HepG2 (cell line): Measurements from ENCODE around the gene EDEM3. TPM values are rescaled to one million over a fixed set of nuclear protein-coding genes. Genes with fewer than 3 reads are reported as not detected.

Source experiments
- ATAC-seq: fragments of 200-7000 bp; cut with Tn5 transposase; 3 replicates; pipeline ENCODE4 v1.9.1; 2020; ENCODE audit warnings: mild to moderate bottlenecking, moderate library complexity
- BruUV-seq: library from RNA; stranded (reverse); fragments of 400-500 nt; replicated peaks from 2 replicates; lab custom pipeline; 2021; lab: Mats Ljungman, UMichigan
- CTCF ChIA-PET: fragments of 300-600 bp; formaldehyde crosslinking; extraction: SDS; loops from one replicate; lab custom pipeline; 2021; ENCODE audit warnings: low total read pairs, inconsistent platforms, low intra/inter-chr PET ratio; lab: Yijun Ruan, JAX
- POLR2A ChIA-PET: fragments of 350-600 bp; sonication (Branson Sonifier 250); formaldehyde crosslinking; loops from one replicate; lab custom pipeline; 2020; ENCODE audit warnings: antibody characterized with exemption, inconsistent platforms; lab: Yijun Ruan, JAX
- DNase-seq: peaks from one replicate; pipeline ENCODE4 v3.0.0-alpha.2; 2015; ENCODE audit warnings: low spot score
- FAIRE-seq: peaks from 3 replicates; lab custom pipeline; 2011; peaks lifted over from hg19 to GRCh38; lab: Jason Lieb, UNC
- H2AFZ ChIP-seq: one replicate; pipeline ENCODE4 v1.6.1; 2011; ENCODE audit warnings: low read length, inconsistent platforms
- H3K27ac ChIP-seq: fragments of 300-600 bp; 3 replicates; pipeline ENCODE4 v1.8.0; 2011; ENCODE audit warnings: mixed run types, mild to moderate bottlenecking, mixed read lengths, low read length, inconsistent platforms; ENCODE audit not compliant: insufficient read depth; ENCODE audit errors: extremely low read length
- H3K27me3 ChIP-seq, 2 experiments: fragments of 200-600 bp in 1 of 2; 2 replicates in 1 of 2; 3 replicates in 1 of 2; pipeline versions ENCODE4 v1.6.0 to v1.8.0; 2011; ENCODE audit warnings: low read length in 2 of 2, mild to moderate bottlenecking in 2 of 2, moderate library complexity in 2 of 2, inconsistent platforms in 1 of 2; ENCODE audit not compliant: insufficient read depth in 2 of 2, control insufficient read depth in 1 of 2
- H3K36me3 ChIP-seq, 2 experiments: fragments of 200-600 bp in 1 of 2; replicated peaks in 1 of 2; 2 replicates in 1 of 2; 3 replicates in 1 of 2; pipeline versions ENCODE4 v1.5.1 to v1.8.0; 2011; ENCODE audit warnings: low read length in 2 of 2, inconsistent platforms in 1 of 2; ENCODE audit not compliant: insufficient read depth in 2 of 2, control insufficient read depth in 1 of 2
- H3K4me1 ChIP-seq: 2 replicates; pipeline ENCODE4 v1.5.1; 2012; ENCODE audit warnings: low read length, inconsistent platforms; ENCODE audit not compliant: insufficient read depth
- H3K4me2 ChIP-seq: 2 replicates; pipeline ENCODE4 v1.6.0; 2011; ENCODE audit warnings: low read depth, low read length, inconsistent platforms
- H3K4me3 ChIP-seq, 3 experiments: fragments of 200-600 bp in 1 of 3; sonication (generic), shearing (Covaris generic) in 1 of 3; replicated peaks in 1 of 3; 2 replicates each; pipeline ENCODE4 v1.5.1; 2011 to 2016; ENCODE audit warnings: low read length in 3 of 3, inconsistent platforms in 2 of 3, low read depth in 2 of 3, mild to moderate bottlenecking in 2 of 3, control low read depth in 1 of 3, mixed read lengths in 1 of 3; ENCODE audit not compliant: insufficient read depth in 1 of 3
- H3K79me2 ChIP-seq: one replicate; pipeline ENCODE4 v1.6.1; 2011; ENCODE audit warnings: low read length, inconsistent platforms; ENCODE audit not compliant: insufficient read depth
- H3K9ac ChIP-seq: 2 replicates; pipeline ENCODE4 v1.6.0; 2011; ENCODE audit warnings: mild to moderate bottlenecking, low read depth, low read length, inconsistent platforms; ENCODE audit not compliant: insufficient read depth
- H3K9me3 ChIP-seq: 2 replicates; pipeline ENCODE4 v1.5.1; 2012; ENCODE audit warnings: mild to moderate bottlenecking, low read length
- H4K20me1 ChIP-seq: 2 replicates; pipeline ENCODE4 v1.6.0; 2011; ENCODE audit warnings: inconsistent platforms, mild to moderate bottlenecking, low read length, moderate library complexity; ENCODE audit not compliant: insufficient read depth
- CEBPB ChIP-seq: IDR thresholded peaks from 2 replicates; pipeline ENCODE4 v1.6.1; 2011; ENCODE audit warnings: low read depth, low read length, improper control_type of control experiment, borderline replicate concordance
- FOXA1 ChIP-seq, 2 experiments: fragments of 450-650 bp in 1 of 2; sonication (generic) in 1 of 2; formaldehyde crosslinking in 1 of 2; IDR thresholded peaks; 2 replicates each; pipeline versions ENCODE4 v1.4.0 to v1.6.1; 2016 to 2020; ENCODE audit warnings: missing genetic modification reagents in 1 of 2
- MAFF ChIP-seq: IDR thresholded peaks from 2 replicates; pipeline ENCODE4 v1.6.1; 2011; ENCODE audit warnings: low read depth, low read length, improper control_type of control experiment
- MAFK ChIP-seq, 2 experiments: IDR thresholded peaks in 1 of 2; conservative IDR thresholded peaks in 1 of 2; 2 replicates each; pipeline ENCODE4 v1.6.1; 2011; ENCODE audit warnings: improper control_type of control experiment in 2 of 2, low read length in 2 of 2
- PAF1 ChIP-seq: IDR thresholded peaks from 2 replicates; pipeline ENCODE4 v1.6.1; 2016; ENCODE audit warnings: missing genetic modification reagents, missing compliant biosample characterization
- POLR2AphosphoS2 ChIP-seq: IDR thresholded peaks from 2 replicates; pipeline ENCODE4 v1.6.1; 2011; ENCODE audit warnings: low read depth, low read length, improper control_type of control experiment
- REXO4 ChIP-seq: sonication (generic); formaldehyde crosslinking; IDR thresholded peaks from 2 replicates; pipeline ENCODE4 v1.8.0; 2022; ENCODE audit warnings: missing genetic modification reagents, mild to moderate bottlenecking, borderline replicate concordance
- SALL1 ChIP-seq: sonication (generic); formaldehyde crosslinking; IDR thresholded peaks from 2 replicates; pipeline ENCODE4 v1.8.0; 2022; ENCODE audit warnings: mild to moderate bottlenecking, missing genetic modification reagents
- THAP9 ChIP-seq: sonication (generic); formaldehyde crosslinking; IDR thresholded peaks from 2 replicates; pipeline ENCODE4; 2020; ENCODE audit warnings: missing genetic modification reagents, mild to moderate bottlenecking, borderline replicate concordance
- ZHX1 ChIP-seq: sonication (generic); formaldehyde crosslinking; IDR thresholded peaks from 2 replicates; pipeline ENCODE4 v1.8.1; 2022; ENCODE audit warnings: low read depth, mild to moderate bottlenecking, missing genetic modification reagents
- ZNF263 ChIP-seq: sonication (generic); formaldehyde crosslinking; IDR thresholded peaks from 2 replicates; pipeline ENCODE4 v1.4.0; 2020; ENCODE audit warnings: missing genetic modification reagents
- WGBS: methylation state at CpG from one replicate; pipeline ENCODE4 v1.1.6; 2017; ENCODE audit warnings: low lambda C conversion rate; 5-methylcytosine and 5-hydroxymethylcytosine counted together
- in situ Hi-C: cut with HindIII; loops from 2 replicates; pipeline ENCODE4 v1.10.0; 2017; ENCODE audit warnings: low pct_unique_long_range_greater_than_20kb; ENCODE audit not compliant: extremely low pct_ligation_motif_present
- intact Hi-C: fragments of 100-400 bp; cut with micrococcal nuclease; formaldehyde crosslinking; loops from one replicate; pipeline ENCODE4 v1.10.0; 2022; ENCODE audit not compliant: unreplicated experiment
- polyA plus RNA-seq, 8 experiments: library from polyadenylated mRNA; depleted of rRNA in 3 of 8; stranded (reverse) in 7 of 8; unstranded in 1 of 8; fragments of >200 nt; fragmentation: Illumina TruSeq in 4 of 8; extraction: Trizol in 4 of 8; gene quantifications; 2 replicates each; pipeline versions ENCODE4 v1.2.1 to v1.2.3, GENCODE V29; 2011 to 2016; ENCODE audit warnings: low read depth in 4 of 8, missing spikeins in 1 of 8, mixed read lengths in 1 of 8; ENCODE audit not compliant: insufficient read depth in 1 of 8
- total RNA-seq, 5 experiments: library from RNA; depleted of rRNA; stranded (reverse); fragments of >200 nt; fragmentation: Illumina TruSeq; extraction: Trizol; gene quantifications; 2 replicates each; pipeline ENCODE4 v1.2.3, GENCODE V29; 2016; ENCODE audit warnings: low read depth in 1 of 5

EDEM3 gene
- total and polyA plus RNA-seq, 2 of the 13 experiments (the other 11 are each of a cell fraction or from before 2014, with no cell fraction given) = 13.1 to 18.2 TPM

- H3K4me3 ChIP-seq = no peak overlapping the region
- DNase-seq (no peak), ATAC-seq (no peak), FAIRE-seq (no peak)
- H3K4me2 ChIP-seq = no peak overlapping the region
- intact Hi-C loops = no loop called here
- in situ Hi-C loops = no loop called here
- H3K4me1 ChIP-seq = peaks cover 27% of the 10 kb centered on the region
- H3K36me3 ChIP-seq = no peaks in the 10 kb centered on the region
- peaks cover 3% of the 10 kb centered on the region; the same call in 1 of the 2 replicates for H3K9me3 ChIP-seq
- no peak overlapping the region for H3K9ac ChIP-seq
- H3K27me3 ChIP-seq = no peaks in the 10 kb centered on the region
- H3K79me2 ChIP-seq = no peaks in the 10 kb centered on the region
- no peak overlapping the region for H2AFZ ChIP-seq
- BruUV-seq = no TSS peak
- H3K27ac ChIP-seq = no peak overlapping the region
- WGBS = 27% methylated on average over 2 of the region's 2 CpGs
- no peaks in the 10 kb centered on the region for H4K20me1 ChIP-seq
- POLR2A ChIA-PET = no interaction called here
- TF ChIP-seq POLR2AphosphoS2 (no peak), CEBPB (peak; percentile 58; the same call in 1 of the 2 replicates)
- TF ChIP-seq, all 625 proteins: peak for 1
- CTCF ChIA-PET = no interaction called here
Observed at GRCh38 chr1:184788970-184789369, 34.3 kb upstream of the EDEM3 start.

- TF ChIP-seq THAP9 (CRISPR knock-in tag) (no peak), PAF1 (no peak), ZNF263 (CRISPR knock-in tag) (no peak), FOXA1 (IDR thresholded peaks at IDR 0.05) (no peak), FOXA1 (CRISPR knock-in tag; IDR thresholded peaks at IDR 0.05) (no peak), REXO4 (no peak), ZHX1 (CRISPR knock-in tag) (no peak), SALL1 (CRISPR knock-in tag) (no peak), MAFK (conservative IDR thresholded peaks at IDR 0.05 in 1 of 2, IDR thresholded peaks at IDR 0.05 in 1 of 2; ENCODE audit: low read length in 2 of 2) (peak; percentile 22 to 71; a peak in 2 of 4 replicates), MAFF (peak; percentile 34; the same call in 1 of the 2 replicates)
- no peak for DNase-seq
- no peak overlapping the region for H3K4me3 ChIP-seq
- 0 out of 2 replicates have a peak, but pooled peaks cover 6% of the 10 kb centered on the region for H3K4me1 ChIP-seq
- CTCF ChIA-PET = no interaction called here
- H3K27me3 ChIP-seq = no peaks in the 10 kb centered on the region
- H3K4me2 ChIP-seq = no peak overlapping the region
- no peak for FAIRE-seq
- H2AFZ ChIP-seq = no peak overlapping the region
- ATAC-seq = no peak
- in situ Hi-C loops = no loop called here
- intact Hi-C loops = no loop called here
- H3K9ac ChIP-seq = no peak overlapping the region
- H3K36me3 ChIP-seq = no peaks in the 10 kb centered on the region
- no peaks in the 10 kb centered on the region for H4K20me1 ChIP-seq
- BruUV-seq = no TSS peak
- no peaks in the 10 kb centered on the region for H3K79me2 ChIP-seq
- H3K27ac ChIP-seq = no peak overlapping the region
- H3K9me3 ChIP-seq = peaks cover 5% of the 10 kb centered on the region; the same call in 1 of the 2 replicates
- POLR2A ChIA-PET = no interaction called here
- 69% methylated on average over 2 of the region's 2 CpGs for WGBS
Observed at GRCh38 chr1:184785529-184785928, 30.9 kb upstream of the EDEM3 start.
